GM23338 (cell line): ENCODE measurements around the gene ZBTB39.

Source experiments
- POLR2AphosphoS5 ChIP-seq: IDR thresholded peaks from 2 replicates; pipeline ENCODE4 v1.6.1; 2016; ENCODE audit warnings: antibody characterized with exemption, low read depth
- TF ChIP-seq, protein P1 (sequence below), 2 experiments: fragments of 200-600 bp in 1 of 2; sonication (generic) in 1 of 2; conservative IDR thresholded peaks; 2 replicates each; pipeline versions ENCODE4 v1.5.1 to v1.6.1; 2016 to 2017; ENCODE audit warnings: antibody characterized with exemption in 2 of 2, low read depth in 2 of 2, mild to moderate bottlenecking in 2 of 2, moderate library complexity in 1 of 2

DNA sequence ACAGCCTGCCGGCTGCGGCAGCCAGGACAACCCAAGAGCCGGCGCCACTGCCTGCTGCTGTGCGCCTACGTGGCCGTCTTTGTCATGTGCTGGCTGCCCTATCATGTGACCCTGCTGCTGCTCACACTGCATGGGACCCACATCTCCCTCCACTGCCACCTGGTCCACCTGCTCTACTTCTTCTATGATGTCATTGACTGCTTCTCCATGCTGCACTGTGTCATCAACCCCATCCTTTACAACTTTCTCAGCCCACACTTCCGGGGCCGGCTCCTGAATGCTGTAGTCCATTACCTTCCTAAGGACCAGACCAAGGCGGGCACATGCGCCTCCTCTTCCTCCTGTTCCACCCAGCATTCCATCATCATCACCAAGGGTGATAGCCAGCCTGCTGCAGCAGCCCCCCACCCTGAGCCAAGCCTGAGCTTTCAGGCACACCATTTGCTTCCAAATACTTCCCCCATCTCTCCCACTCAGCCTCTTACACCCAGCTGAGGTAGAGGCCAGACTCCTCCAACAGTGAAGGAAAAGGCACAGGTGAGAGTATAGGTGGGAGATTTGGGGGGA is 10.3 kb downstream of the ZBTB39 start:
- TF ChIP-seq, protein P1, sequence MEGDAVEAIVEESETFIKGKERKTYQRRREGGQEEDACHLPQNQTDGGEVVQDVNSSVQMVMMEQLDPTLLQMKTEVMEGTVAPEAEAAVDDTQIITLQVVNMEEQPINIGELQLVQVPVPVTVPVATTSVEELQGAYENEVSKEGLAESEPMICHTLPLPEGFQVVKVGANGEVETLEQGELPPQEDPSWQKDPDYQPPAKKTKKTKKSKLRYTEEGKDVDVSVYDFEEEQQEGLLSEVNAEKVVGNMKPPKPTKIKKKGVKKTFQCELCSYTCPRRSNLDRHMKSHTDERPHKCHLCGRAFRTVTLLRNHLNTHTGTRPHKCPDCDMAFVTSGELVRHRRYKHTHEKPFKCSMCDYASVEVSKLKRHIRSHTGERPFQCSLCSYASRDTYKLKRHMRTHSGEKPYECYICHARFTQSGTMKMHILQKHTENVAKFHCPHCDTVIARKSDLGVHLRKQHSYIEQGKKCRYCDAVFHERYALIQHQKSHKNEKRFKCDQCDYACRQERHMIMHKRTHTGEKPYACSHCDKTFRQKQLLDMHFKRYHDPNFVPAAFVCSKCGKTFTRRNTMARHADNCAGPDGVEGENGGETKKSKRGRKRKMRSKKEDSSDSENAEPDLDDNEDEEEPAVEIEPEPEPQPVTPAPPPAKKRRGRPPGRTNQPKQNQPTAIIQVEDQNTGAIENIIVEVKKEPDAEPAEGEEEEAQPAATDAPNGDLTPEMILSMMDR (conservative IDR thresholded peaks at IDR 0.05; ENCODE audit: low read depth in 2 of 2), result no peak
- TF ChIP-seq POLR2AphosphoS5, result no peak
